Tibial nerve (tissue), 4 donors: ENCODE data around the gene PDZD4. TPM values are rescaled to one million over a fixed set of nuclear protein-coding genes. Genes with fewer than 3 reads are reported as not detected.

Experiments used
- DNase-seq, 2 donors: peaks; one replicate each; pipeline ENCODE4 v3.0.0-alpha.2; 2019; ENCODE audit warnings: low spot score in 2 of 2
- H3K27ac ChIP-seq, 4 donors: fragments of 200-600 bp; sonication (generic) in 3 of 4; one replicate each; pipeline ENCODE4 v1.5.1; 2017 to 2019; ENCODE audit warnings: mild to moderate bottlenecking in 1 of 4
- H3K27me3 ChIP-seq, 2 donors: fragments of 200-600 bp; sonication (generic) in 1 of 2; one replicate each; pipeline versions ENCODE4 v1.5.1 to v1.6.0; 2017 to 2019
- H3K36me3 ChIP-seq, 3 donors: fragments of 200-600 bp; sonication (generic); one replicate each; pipeline ENCODE4 v1.5.1; 2018 to 2019
- H3K4me1 ChIP-seq, 4 donors: fragments of 200-600 bp; sonication (generic) in 3 of 4; one replicate each; pipeline ENCODE4 v1.5.1; 2017 to 2019
- H3K4me3 ChIP-seq, 4 donors: fragments of 200-600 bp; sonication (generic) in 3 of 4; one replicate each; pipeline ENCODE4 v1.5.1; 2017 to 2019; ENCODE audit warnings: mild to moderate bottlenecking in 1 of 4, moderate library complexity in 1 of 4
- H3K9me3 ChIP-seq, 4 donors: fragments of 200-600 bp; sonication (generic) in 3 of 4; one replicate each; pipeline ENCODE4 v1.5.1; 2017 to 2019
- CTCF ChIP-seq, 5 experiments: fragments of 200-600 bp in 3 of 5; fragments of 450-650 bp in 2 of 5; sonication (generic) in 3 of 5; IDR thresholded peaks; one replicate each; pipeline ENCODE4 v1.5.1; 2016 to 2019; ENCODE audit warnings: antibody characterized with exemption in 5 of 5, mild to moderate bottlenecking in 3 of 5, moderate library complexity in 2 of 5
- EP300 ChIP-seq, 2 donors: sonication (generic); formaldehyde crosslinking; IDR thresholded peaks; one replicate each; pipeline ENCODE4 v1.6.1; 2017; ENCODE audit warnings: antibody characterized with exemption in 2 of 2, mild to moderate bottlenecking in 1 of 2
- POLR2A ChIP-seq, 2 donors: fragments of 450-650 bp; IDR thresholded peaks; one replicate each; pipeline ENCODE4 v1.6.1; 2017; ENCODE audit warnings: antibody characterized with exemption in 2 of 2, mild to moderate bottlenecking in 2 of 2, moderate library complexity in 2 of 2
- WGBS, 2 donors: methylation state at CpG; one replicate each; pipeline ENCODE4 v1.1.5; 2018; 5-methylcytosine and 5-hydroxymethylcytosine counted together
- total RNA-seq, 4 donors: library from RNA; depleted of rRNA; stranded (reverse); fragments of >200 nt; gene quantifications; one replicate each; pipeline ENCODE4 v1.1.0, GENCODE V29; 2016

Gene PDZD4
- total RNA-seq, 4 donors from 2014 or later, result 19.9 to 24.6 (median 21.2) TPM

GRCh38 chrX:153874085-153874365 is 43.7 kb upstream of the PDZD4 start:
- no peak for DNase-seq
- no peak overlapping the region for H3K4me3 ChIP-seq
- no peaks in the 10 kb centered on the region for H3K36me3 ChIP-seq
- TF ChIP-seq POLR2A (IDR thresholded peaks at IDR 0.05) (no peak), CTCF (IDR thresholded peaks at IDR 0.05) (no peak), EP300 (IDR thresholded peaks at IDR 0.05) (no peak)
- H3K4me1 ChIP-seq, result peaks cover 0 to 3% (median 0%) of the 10 kb centered on the region in 4 donors
- H3K27ac ChIP-seq, result no peak overlapping the region
- WGBS, 2 donors, result 31 to 54% methylated on average over 2 to 3 of the region's 3 CpGs
- no peaks in the 10 kb centered on the region for H3K9me3 ChIP-seq
- H3K27me3 ChIP-seq, result peaks cover 0 to 55% of the 10 kb centered on the region in 2 donors

- Histone ChIP-seq H3K9me3 (no peaks in the 10 kb centered on the region), H3K36me3 (no peaks in the 10 kb centered on the region), H3K27me3 (peaks cover 0 to 50% of the 10 kb centered on the region in 2 donors), H3K4me3 (no peak overlapping the region), H3K4me1 (no peaks in the 10 kb centered on the region), H3K27ac (no peak overlapping the region)
- WGBS, 2 donors, result 25 to 30% methylated on average over 5 to 6 of the region's 7 CpGs
- no peak for TF ChIP-seq POLR2A (IDR thresholded peaks at IDR 0.05)
- TF ChIP-seq EP300 (IDR thresholded peaks at IDR 0.05), result no peak
- no peak for TF ChIP-seq CTCF (IDR thresholded peaks at IDR 0.05)
- DNase-seq, result no peak
Observed at GRCh38 chrX:153873282-153874084, 43.1 kb upstream of the PDZD4 start.

GRCh38 chrX:153871946-153872878 is 41.9 kb upstream of the PDZD4 start:
- Histone ChIP-seq H3K9me3 (no peaks in the 10 kb centered on the region), H3K4me1 (no peaks in the 10 kb centered on the region), H3K4me3 (no peak overlapping the region), H3K27ac (no peak overlapping the region), H3K27me3 (peaks cover 0 to 41% of the 10 kb centered on the region in 2 donors), H3K36me3 (no peaks in the 10 kb centered on the region)
- WGBS, 2 donors, result 59 to 76% methylated on average over 7 to 29 of the region's 29 CpGs
- no peak for DNase-seq
- TF ChIP-seq EP300 (IDR thresholded peaks at IDR 0.05) (no peak), CTCF (IDR thresholded peaks at IDR 0.05) (no peak), POLR2A (IDR thresholded peaks at IDR 0.05) (no peak)

- 39 to 43% methylated on average over 6 of the region's 6 CpGs for WGBS, 2 donors
- no peak for DNase-seq
- H3K27ac ChIP-seq, result no peak overlapping the region
- no peak overlapping the region for H3K4me3 ChIP-seq
- H3K9me3 ChIP-seq, result no peaks in the 10 kb centered on the region
- H3K36me3 ChIP-seq, result no peaks in the 10 kb centered on the region
- TF ChIP-seq POLR2A (IDR thresholded peaks at IDR 0.05) (no peak), EP300 (IDR thresholded peaks at IDR 0.05) (no peak), CTCF (IDR thresholded peaks at IDR 0.05) (no peak)
- H3K4me1 ChIP-seq, result no peaks in the 10 kb centered on the region
- H3K27me3 ChIP-seq, result peaks cover 0 to 37% of the 10 kb centered on the region in 2 donors
Observed at GRCh38 chrX:153871451-153871850, 41.1 kb upstream of the PDZD4 start.
